Measurements from ENCODE around the gene RXYLT1.
A peak's percentile ranks its signal among the peaks of the same experiment; 100 is the strongest.
"Not testable (repeated sequence)": the region's sequence is repeated elsewhere in the genome, so short reads cannot be mapped to it uniquely, and the experiment has no call there.

The RXYLT1 gene, protein sequence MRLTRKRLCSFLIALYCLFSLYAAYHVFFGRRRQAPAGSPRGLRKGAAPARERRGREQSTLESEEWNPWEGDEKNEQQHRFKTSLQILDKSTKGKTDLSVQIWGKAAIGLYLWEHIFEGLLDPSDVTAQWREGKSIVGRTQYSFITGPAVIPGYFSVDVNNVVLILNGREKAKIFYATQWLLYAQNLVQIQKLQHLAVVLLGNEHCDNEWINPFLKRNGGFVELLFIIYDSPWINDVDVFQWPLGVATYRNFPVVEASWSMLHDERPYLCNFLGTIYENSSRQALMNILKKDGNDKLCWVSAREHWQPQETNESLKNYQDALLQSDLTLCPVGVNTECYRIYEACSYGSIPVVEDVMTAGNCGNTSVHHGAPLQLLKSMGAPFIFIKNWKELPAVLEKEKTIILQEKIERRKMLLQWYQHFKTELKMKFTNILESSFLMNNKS

GRCh38 chr12:63779498-63780481 lies at the start of gene RXYLT1:
Gene RXYLT1, plus strand, starts transcription at chr12:63779909. Its CDS starts 52 bp downstream, at chr12:63779961.
- peak; percentile 97 for DNase-seq

GRCh38 chr12:63732779-63733178 lies 46.9 kb upstream of the RXYLT1 start:
- DNase-seq, result not testable (repeated sequence)

- DNase-seq, result not testable (repeated sequence)
Measured at GRCh38 chr12:63733585-63733984, 46.1 kb upstream of the RXYLT1 start.

GRCh38 chr12:63740551-63740950 lies 39.2 kb upstream of the RXYLT1 start:
- DNase-seq, result not testable (repeated sequence)

- not testable (repeated sequence) for DNase-seq
Measured at GRCh38 chr12:63741431-63741830, 38.3 kb upstream of the RXYLT1 start.

GRCh38 chr12:63744110-63744509 lies 35.6 kb upstream of the RXYLT1 start:
- not testable (repeated sequence) for DNase-seq

- not testable (repeated sequence) for DNase-seq
Measured at GRCh38 chr12:63746470-63746869, 33.2 kb upstream of the RXYLT1 start.

DNA sequence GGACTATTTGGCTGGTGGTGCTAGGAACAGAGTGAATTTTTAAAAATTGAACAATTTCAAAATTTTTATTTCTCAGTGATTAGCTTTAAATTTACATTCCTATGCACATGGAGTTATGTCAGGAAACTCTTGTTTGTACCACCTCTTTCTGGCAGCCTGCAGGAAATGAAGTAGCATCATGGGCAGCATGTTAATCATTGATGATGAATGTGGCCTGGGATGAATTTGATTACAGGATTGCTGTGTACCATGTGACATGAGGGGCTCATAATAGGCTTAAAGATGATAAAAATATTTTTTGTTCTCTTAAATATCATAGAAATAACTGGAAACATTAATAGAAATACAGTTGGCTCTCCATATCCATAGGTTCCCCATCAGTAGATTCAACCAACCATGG lies 32.6 kb upstream of the RXYLT1 start:
- not testable (repeated sequence) for DNase-seq

- DNase-seq, result no peak
Measured at GRCh38 chr12:63747553-63747952, 32.2 kb upstream of the RXYLT1 start.

GRCh38 chr12:63752283-63752682 lies 27.4 kb upstream of the RXYLT1 start:
- no peak for DNase-seq

DNA sequence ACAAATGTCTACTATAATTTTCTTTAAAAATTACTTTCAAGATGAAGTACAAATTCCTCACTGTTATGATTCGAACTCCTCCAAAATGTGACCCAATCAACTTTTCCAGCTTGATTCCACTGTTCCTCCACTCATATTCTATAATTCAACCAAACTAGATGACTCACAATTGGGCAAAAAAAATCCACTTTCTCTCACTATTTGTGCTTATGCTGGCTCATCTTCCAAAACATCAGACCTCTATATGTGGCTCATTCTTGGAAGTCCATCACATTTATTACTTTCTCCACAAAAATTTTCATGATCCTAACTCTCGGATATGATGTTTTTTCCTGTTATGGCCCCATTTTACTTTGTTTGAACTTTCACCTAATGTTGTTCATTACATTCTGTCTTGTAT lies 26.9 kb upstream of the RXYLT1 start:
- DNase-seq, result no peak

GRCh38 chr12:63753743-63754142 lies 26.0 kb upstream of the RXYLT1 start:
- DNase-seq, result no peak

- no peak for DNase-seq
Measured at GRCh38 chr12:63764481-63764880, 15.2 kb upstream of the RXYLT1 start.

DNA sequence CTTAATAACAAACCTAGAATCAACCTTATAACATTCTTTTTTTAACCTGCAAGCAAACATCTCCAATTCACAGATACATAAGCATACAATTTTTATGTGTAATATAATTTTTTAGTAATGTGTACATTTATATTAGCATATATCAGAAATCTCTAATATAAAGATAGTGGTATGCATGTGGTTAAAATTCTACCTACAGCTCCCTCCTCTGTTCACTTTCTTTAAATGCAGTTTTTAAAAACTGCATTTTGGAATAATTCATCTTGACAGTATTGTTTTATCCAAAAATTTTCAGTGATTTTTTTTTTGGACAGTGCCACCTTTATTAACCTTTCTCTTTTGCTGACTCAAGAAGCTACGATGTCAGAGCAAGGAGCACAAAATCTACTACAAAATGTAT lies 13.2 kb upstream of the RXYLT1 start:
- no peak for DNase-seq

DNA sequence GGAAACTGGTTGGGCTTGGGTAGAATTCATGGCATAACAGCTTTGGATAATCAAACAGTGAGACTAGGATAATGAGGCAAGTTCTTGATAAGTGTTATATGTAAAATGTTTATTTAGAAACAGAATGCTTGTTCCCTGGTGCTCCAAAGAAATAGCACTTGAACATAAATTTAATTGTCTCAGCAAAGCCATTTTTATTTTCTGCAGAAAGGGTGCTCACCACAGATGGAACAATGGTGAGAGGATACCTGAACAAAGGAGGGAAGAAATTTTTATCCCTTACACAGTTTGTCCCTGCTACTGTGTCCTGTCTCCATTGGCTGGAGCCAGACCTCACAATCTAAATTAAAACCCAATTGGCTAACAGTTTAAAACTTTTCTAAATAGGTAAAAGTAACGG lies 9.3 kb upstream of the RXYLT1 start:
- DNase-seq, result no peak

- DNase-seq, result no peak
Measured at GRCh38 chr12:63777340-63777739, 2.4 kb upstream of the RXYLT1 start.

DNA sequence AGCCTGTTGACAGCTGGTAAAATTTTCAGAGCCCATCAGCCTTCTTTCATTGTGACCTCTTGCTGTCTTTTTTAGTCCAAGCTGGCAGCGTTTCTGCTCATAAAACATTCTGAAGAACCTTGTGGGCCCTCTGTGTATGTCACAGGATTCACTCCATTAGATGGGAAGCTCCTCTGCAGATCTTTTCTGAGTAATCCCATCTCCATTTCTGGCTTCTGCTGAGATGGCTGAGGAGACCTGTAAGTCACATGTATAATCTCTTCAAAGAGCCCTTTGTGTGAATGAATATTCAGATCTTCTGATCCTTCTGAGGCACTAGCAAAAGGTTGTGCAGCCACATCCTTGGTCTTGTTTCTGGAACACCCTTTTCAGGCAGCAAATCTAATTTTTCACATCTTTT lies 2.8 kb downstream of the RXYLT1 start:
- DNase-seq, result no peak

- no peak for DNase-seq
Measured at GRCh38 chr12:63787306-63787705, 7.6 kb downstream of the RXYLT1 start.

DNA sequence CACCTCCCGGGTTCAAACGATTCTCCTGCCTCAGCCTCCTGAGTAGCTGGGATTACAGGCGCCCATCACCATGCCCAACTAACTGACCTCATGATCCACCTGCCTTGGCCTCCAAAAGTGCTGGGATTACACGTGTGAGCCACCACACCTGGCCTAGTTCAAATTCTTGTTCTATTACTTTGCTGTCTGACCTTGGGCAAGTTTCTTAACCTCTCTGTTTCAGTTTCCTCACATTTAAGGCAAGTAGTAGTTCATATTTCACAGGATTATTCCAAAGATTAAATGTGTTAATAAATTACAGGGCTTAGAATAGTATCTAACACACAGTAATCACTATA lies 10.9 kb downstream of the RXYLT1 start:
- DNase-seq, result no peak

DNA sequence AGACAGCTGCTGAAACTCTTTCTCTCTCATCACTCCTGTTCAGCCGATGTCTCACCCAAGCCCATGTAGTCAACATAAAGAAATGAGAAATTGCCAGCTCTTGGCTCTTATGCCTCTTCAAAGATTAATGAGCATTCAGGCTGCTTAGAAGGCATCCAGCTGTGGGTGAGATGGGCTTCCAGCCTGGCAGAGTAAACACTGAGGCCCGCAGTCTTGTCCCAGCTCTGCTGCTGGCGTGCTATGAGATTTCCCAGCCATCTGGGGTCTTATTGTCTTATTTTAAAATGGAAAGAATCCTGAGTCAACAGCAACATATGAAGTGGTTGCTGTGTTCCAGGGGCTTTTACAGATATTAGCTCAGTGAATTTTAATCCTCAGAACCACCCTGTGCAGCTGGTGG lies 12.6 kb downstream of the RXYLT1 start:
- DNase-seq, result no peak

- no peak for DNase-seq
Measured at GRCh38 chr12:63795032-63795687, 15.5 kb downstream of the RXYLT1 start.

DNA sequence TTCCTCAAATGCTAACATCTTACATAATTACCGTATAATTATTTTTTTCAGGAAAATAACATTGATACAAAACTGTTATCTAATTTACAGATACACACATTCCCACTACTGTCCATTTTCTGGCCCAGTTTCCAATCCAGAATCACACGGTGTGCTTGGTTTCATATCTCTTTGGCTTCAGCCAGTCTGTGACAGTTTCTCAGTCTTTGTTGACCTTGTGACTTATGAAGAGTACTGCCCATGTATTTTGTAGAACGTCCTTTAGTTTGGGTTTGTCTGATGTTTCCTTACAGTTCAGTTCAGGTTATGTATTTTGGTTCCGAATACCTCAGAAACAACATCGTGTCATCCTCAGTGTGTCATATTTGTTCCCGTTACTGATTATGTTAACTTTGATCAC lies 16.2 kb downstream of the RXYLT1 start:
- DNase-seq, result no peak

- DNase-seq, result no peak
Measured at GRCh38 chr12:63802012-63802608, 22.4 kb downstream of the RXYLT1 start.
